Inferior parietal cortex (tissue), 1 donor: ENCODE measurements around the gene ARHGEF11.
A peak's percentile ranks its signal among the peaks of the same experiment; 100 is the strongest.

Experiments used
- DNase-seq: peaks from one replicate; pipeline ENCODE4 v3.0.0-alpha.2; 2016; ENCODE audit errors: extremely low spot score

ARHGEF11 gene

DNA sequence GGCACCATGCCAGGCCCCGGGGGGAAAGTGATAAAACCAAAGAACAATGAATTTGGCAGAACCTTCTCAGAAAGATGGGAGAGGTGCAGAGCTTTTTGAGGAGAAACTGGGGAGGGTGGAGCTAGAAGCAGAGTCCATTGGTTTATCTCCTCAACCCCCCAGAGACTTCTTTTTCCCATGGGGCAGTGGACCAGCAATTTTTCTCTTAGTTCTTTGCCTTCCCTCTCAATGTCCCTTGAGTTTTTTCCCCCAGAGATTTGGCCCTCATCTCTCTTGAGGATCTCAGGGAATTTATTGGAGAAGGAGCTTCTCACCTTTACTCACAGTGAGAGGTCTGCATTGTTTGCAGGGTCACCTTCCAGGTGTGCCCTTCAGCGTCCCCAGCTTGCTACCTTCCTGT lies 5.3 kb upstream of the ARHGEF11 start:
- DNase-seq = no peak

DNA sequence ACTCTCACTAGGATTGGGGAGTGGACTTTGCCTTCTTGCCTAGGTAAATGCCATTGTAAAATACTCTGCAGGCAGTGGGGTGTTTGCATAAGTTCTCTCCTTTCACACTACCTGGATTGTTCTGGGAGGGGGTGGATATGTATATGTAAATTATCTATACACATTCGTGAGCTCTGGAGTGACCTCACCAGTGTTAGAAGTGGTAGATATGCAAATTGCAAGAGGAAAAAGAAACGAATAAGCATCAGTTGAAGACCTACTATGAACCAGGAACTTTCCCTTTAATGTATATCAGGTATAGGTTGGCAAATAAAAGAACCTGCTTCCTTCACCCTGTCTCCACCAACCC lies 1.5 kb upstream of the ARHGEF11 start:
- DNase-seq = no peak

GRCh38 chr1:157044326-157044725 lies 1.2 kb downstream of the ARHGEF11 start:
- DNase-seq = no peak

- DNase-seq = no peak
These were observed 1.9 kb downstream of the ARHGEF11 start for GRCh38 chr1:157043685-157044084.

GRCh38 chr1:157042846-157043245 lies 2.7 kb downstream of the ARHGEF11 start:
- no peak for DNase-seq

DNA sequence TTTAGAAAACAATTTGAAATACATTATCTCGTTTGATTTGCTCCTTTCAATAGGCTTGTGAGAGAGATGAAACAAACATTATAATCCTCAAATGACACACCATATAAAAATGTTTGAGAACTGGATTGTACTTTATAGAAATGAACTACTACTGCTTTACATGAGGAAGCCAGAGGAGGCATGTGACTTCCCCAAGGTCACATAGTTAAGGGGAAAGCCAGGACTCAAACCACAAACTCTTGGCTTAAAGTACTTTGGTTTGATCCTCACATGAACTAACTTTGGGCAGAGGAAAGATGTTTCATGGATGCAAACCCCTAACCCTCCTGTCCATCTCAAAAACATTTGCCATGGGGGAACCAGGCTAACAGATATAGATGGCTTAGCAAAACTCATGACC lies 4.7 kb downstream of the ARHGEF11 start:
- no peak for DNase-seq

GRCh38 chr1:157035121-157035520 lies 10.4 kb downstream of the ARHGEF11 start:
- no peak for DNase-seq

GRCh38 chr1:157034137-157034800 lies 11.3 kb downstream of the ARHGEF11 start:
- DNase-seq = peak; percentile 35

GRCh38 chr1:157033357-157033876 lies 12.1 kb downstream of the ARHGEF11 start:
- no peak for DNase-seq

DNA sequence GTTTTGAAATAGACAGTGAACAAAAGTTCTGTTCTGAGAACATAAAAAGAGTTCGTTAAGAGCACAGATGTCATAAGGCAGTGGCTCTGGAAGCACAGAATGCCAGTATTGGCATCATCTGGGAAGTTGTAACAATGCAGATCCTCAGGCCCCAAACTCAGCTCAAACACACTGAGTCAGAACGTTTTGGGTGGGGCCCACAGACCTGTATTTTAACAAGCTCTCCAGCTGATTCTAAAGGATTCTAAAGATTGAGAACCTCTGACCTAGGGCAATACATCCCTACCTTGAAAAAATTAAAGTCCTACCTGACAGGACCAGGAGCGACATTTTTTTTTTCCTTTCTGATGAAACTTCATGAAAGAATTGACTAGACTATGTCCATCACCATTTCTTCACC lies 13.2 kb downstream of the ARHGEF11 start:
- DNase-seq = no peak

- no peak for DNase-seq
These were observed 14.8 kb downstream of the ARHGEF11 start for GRCh38 chr1:157030728-157031127.

GRCh38 chr1:157028674-157029073 lies 16.9 kb downstream of the ARHGEF11 start:
- DNase-seq = no peak

DNA sequence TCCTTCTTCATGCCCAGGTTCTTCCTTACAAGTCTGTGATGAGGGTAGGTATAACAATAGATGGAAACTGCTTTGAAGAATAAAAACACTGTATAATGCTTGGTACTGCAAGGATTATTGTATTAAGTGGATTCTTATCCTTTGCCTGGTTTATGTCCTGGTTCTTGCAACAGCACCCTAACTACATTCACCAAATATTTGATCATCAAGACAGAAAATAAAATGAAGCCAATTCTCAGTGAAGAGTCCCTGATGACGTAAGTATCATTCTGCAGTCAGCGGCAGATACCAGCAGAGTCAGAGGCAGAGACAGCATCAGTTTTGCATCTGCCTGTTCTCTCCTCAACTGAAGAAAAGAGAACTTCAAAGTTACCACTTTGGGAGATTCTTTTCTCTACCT lies 19.7 kb downstream of the ARHGEF11 start:
- DNase-seq = no peak

DNA sequence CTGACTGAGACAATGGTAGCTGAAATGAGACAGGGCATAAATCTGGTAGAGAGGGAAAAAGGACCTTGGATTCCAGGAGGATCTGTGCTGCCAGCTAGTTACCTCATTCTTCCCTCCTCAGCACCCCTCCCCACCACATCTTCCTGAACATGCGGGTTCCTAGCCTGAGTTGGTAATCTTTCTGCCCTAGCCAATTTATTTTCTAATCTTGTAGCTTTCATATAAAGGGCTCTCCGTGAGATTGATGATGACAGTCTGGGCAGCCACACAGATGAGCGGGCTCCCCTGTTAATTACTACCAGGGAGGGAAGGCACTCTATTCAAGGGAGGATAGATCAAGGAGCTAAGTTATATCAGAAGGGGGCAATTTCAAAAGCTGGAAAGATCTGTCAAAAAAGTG lies 20.2 kb downstream of the ARHGEF11 start:
- no peak for DNase-seq

DNA sequence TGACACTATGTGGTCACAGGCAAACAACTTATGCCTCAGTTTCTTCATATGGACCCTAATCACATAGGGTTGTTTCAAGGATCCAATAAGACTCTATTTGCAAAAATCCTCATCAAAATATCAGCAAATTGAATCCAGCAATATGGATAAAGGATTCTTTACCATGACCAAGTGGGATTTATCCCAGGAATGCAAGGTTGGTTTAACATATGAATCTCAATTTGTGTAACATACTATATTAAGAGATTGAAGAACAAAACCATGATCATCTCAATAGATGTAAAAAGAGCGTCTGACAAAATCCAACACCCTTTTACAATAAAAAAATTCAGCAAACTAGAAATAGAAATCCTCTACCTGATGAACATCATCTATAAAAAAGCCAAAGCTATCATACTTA lies 23.9 kb downstream of the ARHGEF11 start:
- DNase-seq = no peak

DNA sequence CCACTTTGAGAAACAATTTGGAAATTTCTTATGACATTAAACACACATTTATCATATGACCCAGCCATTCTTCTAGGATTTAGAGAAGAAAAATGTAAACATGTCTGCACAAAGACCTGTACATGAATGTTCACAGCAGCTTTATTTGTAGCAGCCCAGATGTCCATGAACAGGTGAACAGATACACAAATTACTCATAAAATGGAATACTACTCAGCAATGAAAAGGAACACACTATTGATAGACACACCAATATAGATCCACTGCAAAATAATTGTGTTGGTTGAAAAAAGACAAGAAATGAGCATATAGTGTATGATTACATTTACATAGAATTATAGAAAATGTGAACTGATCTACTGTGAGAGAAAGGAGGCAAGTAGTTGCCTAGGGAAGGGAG lies 26.1 kb downstream of the ARHGEF11 start:
- DNase-seq = no peak

DNA sequence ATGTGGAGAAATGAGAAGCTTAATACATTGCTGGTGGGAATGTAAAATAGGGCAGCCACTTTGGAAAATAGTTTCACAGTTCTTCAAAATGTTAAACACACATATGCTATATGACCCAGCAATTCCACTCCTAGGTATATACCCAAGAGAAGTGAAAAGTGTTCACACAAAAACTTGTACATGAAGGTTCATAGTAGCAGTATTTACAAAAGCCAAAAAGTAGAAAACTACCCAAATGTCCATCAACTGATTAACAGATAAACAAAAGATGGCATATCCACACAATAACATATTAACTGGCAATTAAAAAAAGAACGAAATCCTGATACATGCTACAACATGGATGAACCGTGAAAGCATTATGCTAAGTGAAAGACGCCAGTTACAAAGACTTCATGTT lies 33.7 kb downstream of the ARHGEF11 start:
- no peak for DNase-seq

GRCh38 chr1:157008502-157008901 lies 37.0 kb downstream of the ARHGEF11 start:
- DNase-seq = no peak

GRCh38 chr1:157007306-157007705 lies 38.2 kb downstream of the ARHGEF11 start:
- DNase-seq = no peak

DNA sequence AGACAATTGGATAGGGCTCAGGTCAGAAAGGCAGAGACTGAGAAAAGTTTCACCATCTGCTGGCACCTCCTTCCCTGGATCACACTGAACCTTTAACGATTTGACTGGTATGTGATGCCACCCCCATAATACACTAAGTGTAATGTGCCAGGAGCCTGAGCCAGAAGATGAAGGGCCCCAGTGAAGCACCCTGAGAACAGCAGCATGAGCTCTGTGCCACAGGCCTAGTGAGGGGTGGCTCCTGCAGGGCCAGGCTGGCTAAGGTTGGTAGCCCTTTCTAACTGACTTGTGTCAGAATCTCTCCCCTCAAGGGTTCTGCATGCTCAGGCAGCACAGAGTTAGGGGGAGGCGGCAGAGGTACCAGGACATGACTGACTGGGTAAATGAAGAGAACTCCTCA lies 38.9 kb downstream of the ARHGEF11 start:
- no peak for DNase-seq

DNA sequence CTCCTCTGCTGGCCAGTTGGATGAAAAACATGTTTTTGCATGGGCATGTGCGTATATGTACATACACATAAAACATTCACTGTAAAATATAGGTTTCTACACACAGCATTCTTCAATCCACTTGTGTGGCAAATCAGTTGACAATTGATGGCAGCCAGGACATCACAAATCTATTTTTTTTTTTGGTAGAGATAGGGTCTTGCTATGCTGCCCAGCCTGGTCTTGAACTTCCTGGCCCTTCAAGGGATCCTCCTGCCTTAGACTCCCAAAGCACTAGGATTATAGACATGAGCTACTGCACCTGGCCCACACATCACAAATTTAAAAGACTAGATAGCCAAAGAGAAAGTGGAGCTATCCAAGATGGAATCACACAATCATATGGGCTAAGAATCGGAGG lies 39.6 kb downstream of the ARHGEF11 start:
- no peak for DNase-seq

DNA sequence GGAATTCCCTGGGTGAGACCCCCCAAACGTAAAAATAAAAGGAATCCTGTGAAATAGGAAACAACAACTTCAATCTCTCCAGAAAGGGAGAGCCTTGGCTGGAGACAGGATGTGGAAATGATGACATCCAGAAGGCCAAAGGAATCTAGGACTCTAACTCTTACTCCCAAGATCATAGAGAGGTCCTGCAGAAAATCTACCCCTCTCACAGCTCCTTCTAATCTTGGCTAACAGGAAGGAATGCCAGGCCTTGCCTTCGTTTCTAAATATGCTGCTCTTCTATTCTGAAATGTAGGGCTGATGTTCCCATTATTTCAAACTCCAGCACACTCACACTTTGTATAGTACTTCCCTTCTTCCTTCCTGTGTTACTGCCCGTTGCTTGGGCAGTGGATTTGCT lies 40.7 kb downstream of the ARHGEF11 start:
- DNase-seq = no peak

DNA sequence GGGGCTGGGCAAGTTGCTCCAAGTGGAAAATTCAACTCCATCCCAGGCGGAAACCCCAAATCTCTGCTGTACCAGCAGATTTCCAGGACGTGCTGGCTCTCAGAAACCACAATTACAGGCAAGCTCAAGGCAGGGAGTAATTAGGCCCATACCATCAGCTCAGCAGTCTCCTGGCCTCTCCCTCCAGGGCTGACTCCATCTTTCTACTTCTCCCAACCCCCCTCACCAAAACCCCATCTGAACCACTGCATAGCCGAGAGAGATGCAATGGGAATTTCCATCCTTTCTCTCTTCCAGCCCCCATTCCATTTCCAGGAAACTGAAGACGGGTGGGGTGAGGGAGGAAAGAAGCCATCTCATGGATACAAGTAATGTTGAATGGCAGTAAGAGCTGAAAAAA lies 41.2 kb downstream of the ARHGEF11 start:
- DNase-seq = no peak

DNA sequence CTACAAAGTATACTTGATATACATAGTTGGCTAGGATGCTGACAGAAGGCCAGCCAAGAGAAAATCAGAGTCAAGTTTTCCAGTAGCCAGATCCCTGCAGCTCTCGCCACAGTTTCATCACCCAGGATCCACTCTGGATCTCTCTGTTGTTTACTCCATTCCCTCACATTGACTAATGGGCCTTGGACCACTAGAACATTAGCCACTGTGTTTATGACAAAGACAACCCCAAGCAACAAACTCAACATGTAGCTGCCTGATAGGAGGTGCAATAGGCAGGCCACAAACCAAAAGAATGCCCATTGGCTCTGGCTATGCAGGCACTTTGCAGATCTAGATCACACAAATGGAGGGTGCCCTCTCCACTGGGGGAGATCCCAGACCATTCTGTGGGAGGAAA lies 44.2 kb downstream of the ARHGEF11 start:
- no peak for DNase-seq
